ENCODE data around the gene BICRA.

Gene BICRA

GRCh38 chr19:47601180-47601904 lies 7.6 kb upstream of the BICRA start:
- DNase-seq = no peak

- DNase-seq = no peak
These were observed 5.0 kb upstream of the BICRA start for GRCh38 chr19:47603706-47604565.

DNA sequence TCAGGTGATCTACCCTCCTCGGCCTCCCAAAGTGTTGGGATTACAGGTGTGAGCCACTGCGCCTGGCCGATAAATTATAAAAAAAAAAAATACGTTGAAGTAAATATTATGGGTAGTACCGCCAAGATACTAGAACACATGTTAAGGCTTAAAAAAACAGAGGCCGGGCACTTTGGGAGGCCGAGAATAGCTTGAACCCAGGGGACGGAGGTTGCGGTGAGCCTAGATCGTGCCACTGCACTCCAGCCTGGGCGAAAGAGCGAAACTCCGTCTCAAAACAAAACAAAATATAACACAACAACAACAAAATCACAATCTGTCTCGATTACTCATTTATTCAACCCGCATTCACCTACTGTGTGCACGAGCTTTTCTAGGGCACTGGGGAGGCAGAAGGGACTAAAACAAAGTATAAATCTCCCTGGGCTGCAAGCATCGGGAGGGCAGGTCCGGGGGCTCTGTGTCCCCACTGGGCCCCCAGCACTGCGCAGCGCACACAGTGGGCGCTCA lies 1.3 kb upstream of the BICRA start:
- DNase-seq = no peak

DNA sequence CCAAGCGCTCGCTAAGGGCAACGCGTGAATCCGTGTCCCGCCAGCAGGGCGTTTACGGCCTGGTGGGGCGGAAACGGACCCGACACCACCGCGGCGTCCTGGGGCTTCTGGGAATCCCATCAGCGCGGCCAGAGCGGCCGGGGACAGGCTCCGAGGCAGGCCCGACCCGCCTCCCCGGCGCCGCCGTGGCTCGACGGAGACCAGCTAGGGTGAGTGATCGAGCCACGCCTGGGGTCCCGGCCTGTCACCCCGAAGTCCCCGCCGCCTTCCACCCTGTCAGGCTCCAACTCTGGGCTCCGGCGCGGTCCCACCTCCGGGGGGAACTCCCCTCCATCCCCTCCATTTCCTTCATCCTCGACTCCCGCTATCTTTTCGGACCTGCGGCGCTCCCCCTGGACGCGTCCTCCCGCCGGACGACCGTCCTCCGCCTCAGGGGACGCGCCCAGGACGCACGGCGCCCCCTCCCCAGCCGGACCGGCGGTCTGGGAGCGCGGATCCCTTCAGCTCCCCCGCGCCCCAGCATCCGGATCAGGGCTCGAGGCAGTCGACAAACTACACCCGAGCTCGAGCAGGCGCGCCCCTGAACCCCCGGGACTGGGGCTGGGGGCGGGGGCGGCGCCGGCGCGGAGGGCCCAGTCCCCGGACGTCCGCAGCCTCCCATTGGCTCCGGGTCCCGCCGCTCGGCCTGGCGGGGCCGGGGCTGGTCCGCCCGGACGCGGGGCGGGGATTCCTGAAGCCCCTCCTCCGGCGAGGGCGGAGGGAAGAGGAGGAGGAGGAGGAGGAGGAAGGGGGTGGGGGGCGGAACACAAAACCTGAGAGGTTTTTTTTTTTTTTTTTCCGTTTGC lies 638 bp upstream of the BICRA start:
- DNase-seq = peak; percentile 75 to 91

- DNase-seq = no peak
These were observed 1.3 kb downstream of the BICRA start for GRCh38 chr19:47609906-47610894.

DNA sequence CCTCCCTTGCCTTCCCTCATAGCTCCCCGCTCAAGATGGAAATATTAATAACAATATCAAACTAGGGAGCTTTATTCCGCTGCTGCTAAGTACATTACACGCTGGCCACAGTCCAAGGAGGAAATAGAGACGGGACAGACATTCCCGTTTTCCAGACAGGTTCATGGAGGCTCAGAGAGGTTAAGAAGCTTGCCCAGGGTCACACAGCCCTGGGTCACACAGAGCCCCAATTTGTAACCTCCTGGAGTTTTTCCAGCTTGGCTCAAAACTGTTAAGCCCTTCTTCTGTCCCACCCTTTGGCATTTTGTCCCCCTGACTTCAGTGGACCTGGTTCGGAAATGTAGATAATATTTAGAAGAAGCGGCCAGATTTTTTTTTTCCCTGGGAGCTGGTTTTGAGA lies 2.0 kb downstream of the BICRA start:
- no peak for DNase-seq

GRCh38 chr19:47613165-47614020 lies 4.5 kb downstream of the BICRA start:
- no peak for DNase-seq

DNA sequence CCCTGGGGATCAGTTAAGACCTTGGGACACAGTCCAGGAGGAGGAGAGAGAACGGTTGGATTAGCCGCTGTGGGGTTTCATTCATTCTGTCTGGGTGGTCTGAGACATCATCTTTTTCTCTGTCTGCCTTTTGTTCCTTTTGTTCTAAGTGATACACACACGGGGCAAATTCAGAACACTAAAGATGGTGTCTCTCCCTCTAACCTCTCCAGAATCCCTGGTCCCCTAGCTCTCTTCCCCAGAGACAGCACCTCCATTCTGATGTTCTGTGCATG lies 5.0 kb downstream of the BICRA start:
- no peak for DNase-seq

- no peak for DNase-seq
These were observed 5.6 kb downstream of the BICRA start for GRCh38 chr19:47614559-47614958.

DNA sequence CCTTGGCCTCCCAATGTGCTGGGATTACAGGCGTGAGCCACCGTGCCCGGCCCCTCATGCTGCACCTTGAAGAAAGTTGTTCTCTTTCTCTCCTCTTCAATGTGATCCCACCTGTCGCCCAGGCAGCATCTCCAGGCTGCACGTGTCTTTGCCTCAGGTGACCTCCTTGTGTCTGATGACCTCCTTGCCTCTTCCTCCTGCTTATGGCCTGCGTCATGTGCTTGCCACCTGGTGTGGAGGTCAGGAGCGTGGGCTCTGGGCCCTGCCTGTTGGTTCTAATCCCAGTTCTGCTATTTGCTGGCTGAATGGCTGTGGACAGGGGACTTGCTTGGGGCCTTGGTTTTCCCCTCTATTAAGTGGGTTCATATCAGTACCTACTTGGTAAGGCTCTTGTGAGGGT lies 6.3 kb downstream of the BICRA start:
- DNase-seq = no peak

DNA sequence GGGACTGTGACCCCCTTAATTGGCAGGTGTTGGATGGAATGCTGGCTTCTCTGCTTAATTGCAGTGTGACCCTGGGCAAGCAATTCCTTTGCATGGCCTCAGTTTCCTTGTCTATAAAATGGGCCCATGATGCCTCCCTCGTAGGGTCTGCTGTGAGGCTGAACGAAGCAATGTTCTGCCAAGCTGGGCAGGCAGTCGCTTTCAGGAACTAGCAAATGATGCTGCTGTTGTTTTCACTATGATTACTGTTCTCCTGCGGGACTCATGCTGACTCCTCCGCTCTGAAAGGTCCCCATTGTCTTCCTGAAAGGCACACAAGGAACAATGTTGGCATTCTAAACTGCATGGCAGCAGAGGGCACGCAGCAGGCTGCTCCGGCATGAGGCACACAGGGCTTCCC lies 6.8 kb downstream of the BICRA start:
- DNase-seq = no peak

- DNase-seq = no peak
These were observed 9.8 kb downstream of the BICRA start for GRCh38 chr19:47618771-47619170.

- no peak for DNase-seq
These were observed 10.8 kb downstream of the BICRA start for GRCh38 chr19:47619763-47620162.

DNA sequence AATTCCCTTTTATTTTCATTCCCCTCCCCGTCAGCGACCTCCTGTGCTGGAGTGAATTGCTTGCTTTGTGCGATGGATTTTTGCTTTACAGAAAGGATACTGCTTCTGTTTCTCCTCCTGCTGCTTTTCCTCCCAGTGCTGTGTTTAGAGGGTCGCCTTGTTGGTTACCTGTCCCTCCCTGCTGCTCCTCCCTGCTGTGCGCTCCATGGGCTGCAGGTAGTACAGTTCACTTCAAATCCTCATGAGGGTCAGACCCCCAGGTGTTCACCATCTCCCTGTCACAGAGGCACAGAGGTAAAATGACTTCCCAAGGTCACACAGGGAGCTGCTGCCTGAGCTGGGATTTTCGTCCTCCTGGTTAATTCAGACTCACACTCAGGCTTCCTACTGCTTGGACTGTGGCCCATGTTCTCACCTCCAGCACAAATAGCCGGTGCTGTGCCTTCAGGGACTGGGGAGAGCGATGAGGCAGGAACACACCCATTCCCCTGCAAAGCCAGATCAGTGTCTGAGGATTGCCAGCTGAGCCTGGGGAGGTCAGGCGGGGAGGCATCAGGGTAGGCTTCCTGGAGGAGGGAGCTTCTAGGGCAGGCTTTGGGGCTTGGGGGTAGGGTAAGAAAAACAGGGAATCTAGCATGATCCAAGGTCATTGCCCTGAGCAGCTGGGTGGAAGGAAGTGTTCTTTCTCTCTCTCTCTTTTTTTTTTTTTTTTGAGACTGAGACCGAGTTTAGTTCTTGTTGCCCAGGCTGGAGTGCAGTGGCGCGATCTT lies 14.4 kb downstream of the BICRA start:
- DNase-seq = no peak

GRCh38 chr19:47623921-47624391 lies 15.0 kb downstream of the BICRA start:
- DNase-seq = no peak

DNA sequence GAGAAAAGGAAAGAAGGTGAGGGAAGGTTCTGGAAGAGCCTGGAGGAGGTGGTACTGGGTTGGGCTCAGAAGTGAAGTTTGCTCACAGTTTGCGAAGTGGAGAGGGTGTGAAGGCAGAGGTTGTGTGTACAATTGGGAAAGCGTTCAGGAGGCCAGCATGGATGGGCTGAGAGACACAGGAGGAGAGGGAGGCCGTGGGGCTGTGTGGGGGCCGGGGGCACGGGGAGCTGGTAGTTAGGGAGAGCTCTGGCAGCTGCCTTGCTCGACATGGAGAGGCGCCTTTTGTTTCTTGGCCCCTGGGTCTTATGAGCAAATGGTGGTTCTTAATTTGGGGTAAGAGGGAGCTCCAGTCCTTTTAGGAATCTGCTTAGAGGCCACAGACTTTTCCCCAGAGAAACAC lies 16.7 kb downstream of the BICRA start:
- no peak for DNase-seq

DNA sequence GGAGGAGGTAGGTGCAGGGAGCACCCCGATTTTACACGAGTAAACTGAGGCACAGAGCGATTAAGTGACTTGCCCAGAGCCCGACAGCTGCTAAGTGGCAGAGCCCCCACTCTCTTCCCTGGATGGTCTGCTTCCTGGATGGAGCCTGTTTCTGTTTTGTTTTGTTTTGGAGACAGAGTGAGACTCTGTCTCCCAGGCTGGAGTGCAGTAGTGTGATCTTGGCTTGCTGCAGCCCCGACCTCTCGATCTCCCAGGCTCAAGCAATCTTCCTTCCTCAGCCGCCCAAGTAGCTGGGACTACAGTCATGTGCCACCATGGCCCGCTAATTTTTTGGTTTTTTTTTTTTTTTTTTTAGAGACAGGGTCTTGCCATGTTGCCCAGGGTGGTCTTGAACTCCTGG lies 17.3 kb downstream of the BICRA start:
- no peak for DNase-seq

DNA sequence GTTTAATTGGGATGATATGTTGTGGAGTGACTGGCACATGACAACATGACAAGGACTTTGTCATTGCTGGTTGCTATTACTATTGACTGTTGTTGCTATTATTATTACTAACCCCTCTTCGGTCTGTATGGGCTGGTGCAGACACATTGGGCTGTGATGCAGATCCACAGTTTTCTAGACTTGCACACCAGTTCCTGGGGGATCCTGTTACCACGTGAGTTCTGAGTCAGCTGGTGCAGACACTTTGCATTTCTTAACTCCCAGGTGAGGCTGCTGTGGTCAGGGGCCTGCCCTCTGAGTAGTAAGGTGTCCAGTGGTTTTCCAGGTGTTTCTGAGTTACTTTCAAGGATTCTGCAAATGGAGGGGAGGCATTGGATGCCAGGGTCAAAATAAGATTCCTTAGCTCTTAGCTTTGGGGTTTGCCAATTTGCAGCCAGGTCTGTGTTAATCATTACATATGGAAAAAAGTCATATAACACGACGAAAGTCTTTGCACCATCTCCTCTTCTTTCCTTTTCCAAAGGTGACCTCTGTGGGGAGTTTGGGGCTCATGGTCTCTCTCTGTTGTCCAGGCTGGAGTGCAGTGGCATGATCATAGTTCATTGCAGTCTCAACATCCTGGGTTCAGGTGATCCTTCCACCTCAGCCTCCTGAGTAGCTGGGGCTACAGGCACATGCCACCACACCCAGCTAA lies 19.3 kb downstream of the BICRA start:
- no peak for DNase-seq

GRCh38 chr19:47630594-47630993 lies 21.7 kb downstream of the BICRA start:
- DNase-seq = no peak

Measured in NCI-H187 (cell line).